ENCODE data around the gene XRCC2.
"Not testable (repeated sequence)": the region's sequence is repeated elsewhere in the genome, so short reads cannot be mapped to it uniquely, and the experiment has no call there.

XRCC2 gene

GRCh38 chr7:152675759-152676636 is at the start of gene XRCC2:
Gene XRCC2, minus strand, starts transcription at chr7:152676141. Its CDS starts 62 bp downstream, at chr7:152676079.
- DNase-seq: peak; percentile 95

- DNase-seq: no peak
These were observed 47.4 kb upstream of the XRCC2 start for GRCh38 chr7:152723364-152723763.

- not testable (repeated sequence) for DNase-seq
These were observed 36.6 kb upstream of the XRCC2 start for GRCh38 chr7:152712412-152713042.

DNA sequence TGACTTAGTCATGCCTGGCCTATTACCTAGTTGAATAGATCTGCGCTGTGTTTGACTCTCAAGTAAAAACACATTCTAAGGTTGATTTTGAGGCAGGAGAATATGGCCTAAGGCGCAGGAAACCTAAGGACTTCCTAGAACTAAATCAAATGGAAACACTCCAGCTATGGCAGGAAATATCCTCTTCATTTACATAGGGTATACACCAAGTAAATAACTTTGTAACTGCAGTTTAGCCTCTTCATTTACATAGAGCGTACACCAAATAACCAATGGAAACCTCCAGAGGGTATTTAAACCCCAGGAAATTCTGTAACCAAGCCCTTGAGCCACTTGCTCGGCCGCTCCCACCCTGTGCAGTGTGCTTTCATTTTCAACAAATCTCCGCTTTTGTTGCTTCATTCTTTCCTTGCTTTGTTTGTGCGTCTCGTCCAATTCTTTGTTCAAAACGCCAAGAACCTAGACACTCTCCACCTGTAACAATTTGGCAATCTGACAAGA is 35.6 kb upstream of the XRCC2 start:
- DNase-seq: no peak

DNA sequence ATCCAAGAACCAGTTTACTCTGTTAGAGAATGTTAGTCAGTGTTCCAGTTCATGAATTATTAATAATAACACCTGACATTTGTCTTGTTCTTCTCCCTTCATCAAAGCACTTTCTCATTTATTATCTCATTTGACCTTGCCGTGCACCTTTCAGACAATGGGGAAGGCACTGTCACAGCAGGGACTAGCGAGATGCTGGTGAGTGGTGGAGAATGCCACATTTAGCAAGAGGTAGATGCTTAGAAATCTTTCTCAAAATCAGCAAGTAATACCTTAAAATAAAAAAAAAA is 34.2 kb upstream of the XRCC2 start:
- DNase-seq: no peak

GRCh38 chr7:152709287-152710152 is 33.6 kb upstream of the XRCC2 start:
- no peak for DNase-seq

DNA sequence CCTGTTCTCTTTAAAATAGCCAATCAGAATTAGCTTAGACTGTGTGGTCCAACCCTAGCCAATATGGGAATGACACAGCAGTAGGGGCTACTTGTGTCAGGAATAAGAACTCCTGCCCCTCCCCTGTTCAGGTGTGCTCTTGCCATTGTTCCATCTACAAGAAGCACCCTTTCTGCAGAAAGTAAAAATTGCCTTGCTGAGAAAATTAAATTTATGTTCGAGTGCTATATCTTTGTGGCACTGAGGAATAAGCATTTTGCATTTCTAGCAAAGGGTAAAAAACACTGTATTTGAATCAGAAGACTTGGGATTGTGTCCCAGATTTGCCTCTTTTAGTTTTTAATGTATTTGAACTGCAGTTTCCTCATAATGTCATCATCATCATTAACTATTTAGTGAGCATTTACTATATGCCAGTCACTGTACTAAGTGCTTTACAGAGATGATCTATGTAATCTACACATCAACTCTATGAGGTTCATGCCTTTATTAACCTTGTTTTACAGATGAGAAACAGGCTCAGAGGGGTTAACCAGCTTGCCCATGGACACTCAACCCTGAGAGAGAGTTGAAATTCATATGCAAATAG is 28.9 kb upstream of the XRCC2 start:
- DNase-seq: no peak

GRCh38 chr7:152699079-152699478 is 23.1 kb upstream of the XRCC2 start:
- no peak for DNase-seq

DNA sequence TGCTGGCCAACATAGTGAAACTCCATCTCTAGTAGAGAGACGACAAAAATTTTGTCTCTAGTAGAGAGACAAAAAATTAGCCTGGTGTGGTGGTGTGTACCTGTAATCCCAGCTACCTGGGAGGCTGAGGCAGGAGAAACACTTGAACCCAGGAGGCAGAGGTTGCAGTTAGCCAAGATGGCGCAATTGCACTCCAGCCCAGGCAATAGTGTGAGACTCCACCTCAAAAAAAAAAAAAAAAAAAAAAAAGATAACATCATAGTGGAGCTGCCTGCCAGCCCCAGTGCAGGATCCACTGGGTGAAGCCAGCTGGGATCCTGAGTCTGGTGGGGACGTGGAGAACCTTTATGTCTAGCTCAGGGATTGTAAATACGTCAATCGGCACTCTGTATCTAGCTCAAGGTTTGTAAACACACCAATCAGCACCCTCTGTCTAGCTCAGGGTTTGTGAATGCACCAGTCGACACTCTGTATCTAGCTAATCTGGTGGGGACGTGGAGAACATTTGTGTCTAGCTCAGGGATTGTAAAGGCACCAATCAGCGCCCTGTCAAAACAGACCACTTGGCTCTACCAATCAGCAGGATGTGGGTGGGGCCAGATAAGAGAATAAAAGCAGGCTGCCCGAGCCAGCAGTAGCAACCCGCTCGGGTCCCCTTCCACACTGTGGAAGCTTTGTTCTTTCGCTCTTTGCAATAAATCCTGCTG is 21.5 kb upstream of the XRCC2 start:
- DNase-seq: not testable (repeated sequence)

- not testable (repeated sequence) for DNase-seq
These were observed 16.3 kb upstream of the XRCC2 start for GRCh38 chr7:152692196-152692595.

- no peak for DNase-seq
These were observed 7.4 kb upstream of the XRCC2 start for GRCh38 chr7:152683297-152683696.

- no peak for DNase-seq
These were observed 2.1 kb upstream of the XRCC2 start for GRCh38 chr7:152677808-152678670.

DNA sequence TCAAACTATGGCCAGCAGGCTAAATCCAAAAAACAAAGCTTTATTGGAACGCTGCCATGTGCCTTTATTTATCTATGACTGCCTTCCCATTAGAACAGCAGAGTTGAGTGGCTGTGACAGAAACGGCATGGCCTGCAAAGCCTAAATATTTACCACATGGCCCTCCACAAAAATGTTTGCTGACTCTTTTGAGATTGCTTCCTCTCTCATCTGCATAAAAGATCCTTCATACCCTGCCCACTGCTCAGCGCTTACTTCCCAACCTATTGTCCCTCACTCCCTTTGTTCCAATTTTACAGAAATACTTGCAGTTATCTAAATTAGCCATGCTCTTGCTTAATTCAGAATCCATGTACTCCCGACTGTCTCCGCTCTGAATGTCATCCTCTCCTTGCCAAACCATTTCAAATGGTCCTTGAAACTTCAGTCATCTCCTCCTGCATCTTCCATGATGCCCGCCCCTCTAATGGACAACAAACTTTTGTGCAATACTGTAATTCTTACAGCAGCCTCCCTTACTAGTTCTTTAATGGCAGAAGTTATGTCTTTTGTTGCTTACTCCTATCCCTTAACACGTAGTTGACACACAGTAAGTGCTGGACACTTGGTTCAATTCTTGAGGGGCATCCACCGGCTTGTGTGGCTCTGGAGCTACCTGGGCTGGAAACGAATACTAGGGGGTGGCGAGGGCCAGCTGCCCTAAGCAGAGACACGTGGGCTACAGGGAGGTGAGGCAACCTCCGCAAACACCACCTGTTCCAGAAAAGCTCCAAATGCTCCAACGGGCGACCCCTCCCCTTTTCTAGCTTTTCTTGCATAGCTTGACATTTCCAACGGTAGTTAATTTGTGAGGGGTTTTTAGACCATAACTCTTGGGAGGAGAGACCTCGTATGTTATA is 832 bp downstream of the XRCC2 start:
- DNase-seq: no peak

- DNase-seq: no peak
These were observed 2.0 kb downstream of the XRCC2 start for GRCh38 chr7:152673897-152674296.

- DNase-seq: no peak
These were observed 3.3 kb downstream of the XRCC2 start for GRCh38 chr7:152672626-152673025.

GRCh38 chr7:152669758-152670157 is 6.2 kb downstream of the XRCC2 start:
- DNase-seq: no peak

DNA sequence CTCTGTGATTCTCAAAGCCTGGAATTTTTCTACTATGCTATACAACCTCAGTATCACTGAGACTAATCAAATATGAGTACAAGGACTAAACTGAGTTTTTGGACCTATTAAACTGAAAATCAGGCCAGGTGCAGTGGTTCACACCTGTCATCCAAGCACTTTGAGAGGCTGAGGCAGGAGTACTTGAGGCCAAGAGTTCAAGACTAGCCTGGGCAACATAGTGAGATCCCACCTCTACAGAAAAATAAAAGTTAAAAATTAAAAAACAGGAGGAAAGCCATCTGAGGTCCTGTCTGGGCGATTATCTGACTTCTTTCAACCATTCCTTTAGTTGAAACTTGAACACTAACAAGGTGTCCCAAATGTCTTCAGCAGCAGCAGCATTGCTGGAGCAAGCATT is 7.0 kb downstream of the XRCC2 start:
- no peak for DNase-seq

DNA sequence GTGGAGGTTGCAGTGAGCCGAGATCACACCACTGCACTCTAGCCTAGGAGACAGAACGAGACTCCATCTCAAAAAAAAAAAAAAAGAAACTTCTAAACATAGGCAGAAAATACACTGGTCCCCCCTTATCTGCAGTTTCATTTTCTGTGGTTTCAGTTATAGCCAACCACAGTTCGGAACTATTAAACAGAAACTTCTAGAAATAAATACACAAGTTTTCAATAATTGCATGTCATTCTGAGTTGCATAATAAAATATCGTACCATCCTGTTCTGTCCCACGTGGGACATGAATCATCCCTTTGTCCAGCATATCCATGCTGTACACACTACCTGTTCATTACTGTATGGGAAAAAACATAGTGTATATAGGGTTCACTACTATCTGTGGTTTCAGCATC is 8.0 kb downstream of the XRCC2 start:
- DNase-seq: no peak

- DNase-seq: no peak
These were observed 9.9 kb downstream of the XRCC2 start for GRCh38 chr7:152666078-152666477.

DNA sequence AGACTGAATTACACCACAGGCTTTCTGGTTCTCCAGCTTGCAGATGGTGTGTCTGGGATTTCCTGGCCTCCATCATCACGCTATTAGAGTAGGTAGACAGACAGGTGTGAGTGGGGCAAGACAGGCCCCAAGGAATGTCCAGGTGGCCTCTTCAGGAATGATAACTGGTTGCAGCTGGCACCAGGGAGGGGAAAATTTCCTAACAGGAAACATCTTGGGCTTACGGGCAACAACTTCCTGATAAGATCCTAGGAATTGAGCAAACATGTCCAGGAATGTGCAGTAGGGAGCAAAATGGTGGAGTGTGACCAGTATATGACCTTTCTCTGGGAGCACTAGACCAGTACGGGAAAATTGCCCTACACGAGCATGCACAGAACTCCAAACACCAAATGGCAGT is 11.3 kb downstream of the XRCC2 start:
- no peak for DNase-seq
